ENCODE measurements around the gene CCDC85A.

GRCh38 chr2:56335101-56335500 is 151.3 kb downstream of the CCDC85A start:
- TF ChIP-seq CTCF (conservative IDR thresholded peaks at IDR 0.05; ENCODE audit: low read depth in 2 of 2) (no peak), STAT1 (IDR thresholded peaks at IDR 0.05; ENCODE audit: unreplicated experiment) (no peak), EZH2 (IDR thresholded peaks at IDR 0.05; ENCODE audit: low read depth, unreplicated experiment) (no peak), ETS1 (IDR thresholded peaks at IDR 0.05) (no peak), CREB1 (CRISPR knock-in tag; IDR thresholded peaks at IDR 0.05; ENCODE audit: low read depth) (no peak), EZH2phosphoT487 (IDR thresholded peaks at IDR 0.05; ENCODE audit: unreplicated experiment) (no peak), POLR2AphosphoS5 (IDR thresholded peaks at IDR 0.05; ENCODE audit: low read depth) (no peak), ZNF462 (CRISPR knock-in tag; IDR thresholded peaks at IDR 0.05) (no peak)

Data from GM23338 (cell line).